ENCODE results near the gene CNOT4.

DNA sequence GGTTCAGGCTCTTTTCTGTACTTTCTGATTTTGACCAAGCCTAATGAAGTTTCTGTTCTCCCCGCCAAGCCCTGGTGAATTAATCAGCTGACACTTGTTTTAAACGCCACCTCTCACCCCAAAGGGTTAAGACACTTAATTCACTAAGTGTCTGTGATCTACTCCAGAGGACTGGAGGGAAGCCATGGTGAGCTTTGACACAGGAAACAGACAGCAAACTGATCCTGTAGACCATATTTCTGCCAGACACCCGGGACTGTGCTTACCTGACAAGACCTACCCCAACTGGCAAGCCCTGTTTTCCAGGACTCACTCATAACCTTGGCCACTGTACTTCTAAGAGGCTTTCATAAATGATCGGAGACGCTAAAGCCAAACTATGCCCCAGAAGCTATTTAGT lies 150.3 kb downstream of the CNOT4 start:
- TF ChIP-seq, protein P1, sequence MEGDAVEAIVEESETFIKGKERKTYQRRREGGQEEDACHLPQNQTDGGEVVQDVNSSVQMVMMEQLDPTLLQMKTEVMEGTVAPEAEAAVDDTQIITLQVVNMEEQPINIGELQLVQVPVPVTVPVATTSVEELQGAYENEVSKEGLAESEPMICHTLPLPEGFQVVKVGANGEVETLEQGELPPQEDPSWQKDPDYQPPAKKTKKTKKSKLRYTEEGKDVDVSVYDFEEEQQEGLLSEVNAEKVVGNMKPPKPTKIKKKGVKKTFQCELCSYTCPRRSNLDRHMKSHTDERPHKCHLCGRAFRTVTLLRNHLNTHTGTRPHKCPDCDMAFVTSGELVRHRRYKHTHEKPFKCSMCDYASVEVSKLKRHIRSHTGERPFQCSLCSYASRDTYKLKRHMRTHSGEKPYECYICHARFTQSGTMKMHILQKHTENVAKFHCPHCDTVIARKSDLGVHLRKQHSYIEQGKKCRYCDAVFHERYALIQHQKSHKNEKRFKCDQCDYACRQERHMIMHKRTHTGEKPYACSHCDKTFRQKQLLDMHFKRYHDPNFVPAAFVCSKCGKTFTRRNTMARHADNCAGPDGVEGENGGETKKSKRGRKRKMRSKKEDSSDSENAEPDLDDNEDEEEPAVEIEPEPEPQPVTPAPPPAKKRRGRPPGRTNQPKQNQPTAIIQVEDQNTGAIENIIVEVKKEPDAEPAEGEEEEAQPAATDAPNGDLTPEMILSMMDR (IDR thresholded peaks at IDR 0.05), result no peak
- TF ChIP-seq POLR2A (IDR thresholded peaks at IDR 0.05), result no peak
